ELF-1 (cell line): ENCODE results near the gene ETV2.
"Not testable (repeated sequence)": the region's sequence is repeated elsewhere in the genome, so short reads cannot be mapped to it uniquely, and the experiment has no call there.

ENCODE experiments used
- DNase-seq: peaks from one replicate; pipeline ENCODE4 v3.0.0-alpha.2; 2016; ENCODE audit warnings: low read depth, low spot score

ETV2 gene

GRCh38 chr19:35657904-35658700 lies 16.6 kb downstream of the ETV2 start:
- no peak for DNase-seq

DNA sequence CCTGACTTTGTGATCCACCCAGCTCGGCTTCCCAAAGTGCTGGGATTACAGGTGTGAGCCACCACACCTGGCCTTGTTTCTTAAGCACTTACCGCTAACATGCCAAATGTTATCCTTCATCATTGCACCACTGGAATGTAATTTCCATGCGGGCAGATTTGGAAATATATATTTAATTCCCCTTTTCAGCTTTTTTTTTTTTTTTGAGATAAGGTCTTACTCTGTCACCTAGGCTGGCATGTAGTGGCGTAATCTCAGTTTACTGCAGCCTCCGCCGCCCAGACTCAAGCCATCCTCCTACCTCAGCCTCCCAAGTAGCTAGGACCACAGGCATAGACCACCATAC lies 20.4 kb downstream of the ETV2 start:
- DNase-seq: no peak

- DNase-seq: no peak
Measured at GRCh38 chr19:35663981-35664380, 22.4 kb downstream of the ETV2 start.

DNA sequence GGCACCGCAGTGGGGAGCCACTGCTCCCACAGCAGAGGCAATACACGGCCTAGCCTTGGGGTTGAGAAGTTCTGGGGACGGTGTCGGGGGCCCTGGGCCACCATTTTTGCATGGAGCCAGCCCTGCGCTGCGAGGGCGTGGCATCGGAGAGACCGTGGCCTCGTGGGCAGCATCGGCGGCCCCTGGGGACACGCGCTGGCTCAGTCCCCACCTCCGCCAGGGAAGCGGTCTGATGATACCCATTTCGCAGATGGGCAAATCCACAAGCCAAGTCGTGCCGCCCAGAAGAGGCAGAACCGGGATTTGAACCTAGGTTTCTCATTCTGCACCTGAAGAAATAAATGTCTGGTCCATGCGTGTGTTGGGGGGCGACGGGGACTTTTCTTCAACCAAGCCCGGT lies 23.6 kb downstream of the ETV2 start:
- DNase-seq: no peak

GRCh38 chr19:35665604-35666003 lies 24.1 kb downstream of the ETV2 start:
- no peak for DNase-seq

DNA sequence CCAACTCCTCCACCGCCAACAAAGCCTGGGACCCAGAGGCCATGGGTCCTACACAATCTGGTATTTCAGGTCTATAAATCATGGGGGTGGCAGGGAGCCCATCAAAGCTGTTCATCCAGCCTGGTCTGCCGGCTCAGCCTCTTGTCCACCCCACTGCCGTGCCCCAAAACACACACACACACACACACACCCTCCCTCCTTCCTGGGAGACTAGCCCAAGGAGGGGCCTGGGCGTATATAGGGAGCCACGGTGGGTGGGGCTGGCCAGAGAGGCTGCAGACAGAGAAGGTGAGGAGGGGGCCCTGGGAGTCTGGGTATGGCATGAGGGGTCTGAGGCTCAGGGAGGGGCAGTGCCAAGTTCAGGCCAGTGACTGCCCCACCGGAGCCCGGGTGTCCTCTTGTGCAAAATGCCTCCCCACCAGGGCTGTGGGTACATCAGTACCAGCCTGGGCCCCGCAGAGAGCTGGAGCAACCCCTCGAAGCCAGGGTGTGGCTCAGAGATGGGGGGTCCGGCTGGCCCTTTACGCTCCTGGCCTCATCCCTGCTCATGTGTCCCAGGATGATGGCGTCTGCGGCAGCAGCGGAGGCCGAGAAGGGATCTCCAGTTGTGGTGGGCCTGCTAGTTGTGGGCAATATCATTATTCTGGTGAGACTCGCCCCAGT lies 24.8 kb downstream of the ETV2 start, which contains the start of gene UPK1A:
UPK1A (plus strand) TSS at position 267 of the 663 bp plus-strand sequence; CDS start at position 563, 296 bp downstream.
- peak; percentile 16 for DNase-seq

DNA sequence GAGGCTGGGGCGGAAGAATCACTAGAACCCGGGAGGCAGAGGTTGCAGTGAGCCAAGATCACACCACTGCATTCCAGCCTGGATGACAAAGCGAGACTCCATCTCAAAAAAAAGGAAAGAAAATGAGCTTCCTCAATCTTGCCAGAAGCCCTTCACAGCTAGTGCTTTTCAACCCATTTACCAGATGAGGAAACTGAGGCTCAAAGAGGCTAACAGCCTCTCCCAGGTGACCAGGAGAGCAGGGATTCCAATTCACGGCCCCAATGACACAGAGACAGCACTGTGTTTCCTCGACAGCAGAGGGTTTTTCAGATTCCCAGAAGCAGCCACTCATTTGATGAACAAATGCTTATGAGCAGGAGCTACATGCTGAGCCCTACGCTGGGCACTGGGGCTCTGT lies 28.0 kb downstream of the ETV2 start:
- no peak for DNase-seq

DNA sequence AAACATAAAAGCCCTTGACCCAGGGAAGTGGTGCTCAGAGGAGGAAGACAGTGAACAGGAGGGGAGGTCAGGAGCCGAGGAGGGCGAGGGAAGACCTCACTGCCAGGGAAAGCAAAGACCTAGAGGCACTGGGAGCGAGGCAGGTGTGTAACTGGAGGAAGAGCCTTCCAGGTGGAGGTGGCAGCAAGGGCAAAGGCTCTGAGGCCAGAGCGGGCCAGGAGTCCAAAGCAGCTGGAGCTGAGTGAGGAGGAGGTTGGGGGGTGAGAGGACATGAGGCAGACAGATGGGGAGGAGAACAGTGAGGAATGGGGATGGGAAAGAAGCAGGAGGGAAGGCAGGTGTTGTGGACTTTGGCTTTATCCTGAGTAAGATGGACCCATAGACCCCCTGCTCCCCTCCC lies 28.4 kb downstream of the ETV2 start:
- DNase-seq: no peak

DNA sequence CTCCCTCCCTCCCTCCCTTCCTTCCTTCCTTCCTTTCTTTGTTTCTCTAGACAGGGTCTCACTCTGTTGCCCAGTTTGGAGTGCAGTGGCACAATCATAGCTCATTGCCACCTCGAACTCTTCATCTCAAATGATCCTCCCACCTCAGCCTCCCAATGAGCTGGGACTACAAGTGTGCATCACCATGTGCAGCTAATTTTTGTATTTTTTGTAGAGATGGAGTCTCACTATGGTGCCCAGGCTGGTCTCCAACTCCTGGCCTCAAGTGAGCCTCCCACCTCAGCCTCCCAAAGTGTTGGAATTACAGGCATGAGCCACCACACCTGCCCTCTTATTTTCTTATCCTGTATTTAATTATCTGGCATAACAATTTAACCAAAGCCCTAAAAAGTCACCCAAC lies 29.1 kb downstream of the ETV2 start:
- no peak for DNase-seq

DNA sequence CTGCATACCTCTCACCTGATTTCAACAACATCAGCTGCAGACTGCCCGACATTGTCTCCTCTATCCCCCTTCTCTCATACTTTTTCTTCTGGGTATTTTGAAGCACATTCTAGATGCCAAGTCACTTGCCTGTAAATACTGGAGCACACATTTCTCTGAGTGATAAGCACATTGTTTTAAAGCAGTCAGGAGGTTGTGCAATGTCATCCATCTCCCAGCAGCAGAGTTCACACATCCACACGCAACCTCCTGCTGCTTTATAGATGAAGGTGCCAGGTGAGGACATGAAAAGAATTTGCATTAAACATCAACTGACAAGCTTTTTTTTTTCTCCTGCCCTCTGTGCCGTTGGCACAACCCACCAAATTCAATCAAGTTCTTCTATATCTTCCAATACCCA lies 30.3 kb downstream of the ETV2 start:
- no peak for DNase-seq

DNA sequence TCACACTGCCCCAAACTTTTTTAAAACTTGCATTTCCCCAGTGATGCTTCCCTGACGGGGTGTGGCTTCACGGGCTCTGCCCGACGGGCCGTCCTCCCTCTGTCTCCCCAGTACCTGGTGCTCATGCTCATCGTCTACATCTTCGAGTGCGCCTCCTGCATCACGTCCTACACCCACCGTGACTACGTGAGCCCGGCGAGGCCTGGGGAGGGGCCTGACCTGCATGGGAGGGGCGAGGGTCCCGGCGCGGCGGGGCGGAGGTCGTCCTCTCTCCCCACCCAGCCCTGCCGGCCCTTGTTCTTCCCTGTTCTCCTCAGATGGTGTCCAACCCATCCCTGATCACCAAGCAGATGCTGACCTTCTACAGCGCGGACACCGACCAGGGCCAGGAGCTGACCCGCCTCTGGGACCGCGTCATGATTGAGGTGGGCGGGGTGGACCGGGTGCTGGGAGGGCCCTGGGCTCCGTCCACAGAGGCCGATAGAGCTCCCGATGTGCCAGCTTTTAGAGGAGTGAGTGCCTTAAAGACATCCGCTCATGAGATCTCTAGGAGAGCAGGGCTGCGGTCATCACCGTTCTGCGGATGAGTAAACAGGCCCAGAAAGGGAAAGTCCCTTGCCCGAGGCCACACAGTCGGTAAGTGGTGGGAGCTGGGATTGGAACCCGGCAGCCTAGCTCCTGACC lies 31.7 kb downstream of the ETV2 start:
- peak; percentile 79 for DNase-seq

GRCh38 chr19:35675589-35676140 lies 34.1 kb downstream of the ETV2 start:
- DNase-seq: no peak

DNA sequence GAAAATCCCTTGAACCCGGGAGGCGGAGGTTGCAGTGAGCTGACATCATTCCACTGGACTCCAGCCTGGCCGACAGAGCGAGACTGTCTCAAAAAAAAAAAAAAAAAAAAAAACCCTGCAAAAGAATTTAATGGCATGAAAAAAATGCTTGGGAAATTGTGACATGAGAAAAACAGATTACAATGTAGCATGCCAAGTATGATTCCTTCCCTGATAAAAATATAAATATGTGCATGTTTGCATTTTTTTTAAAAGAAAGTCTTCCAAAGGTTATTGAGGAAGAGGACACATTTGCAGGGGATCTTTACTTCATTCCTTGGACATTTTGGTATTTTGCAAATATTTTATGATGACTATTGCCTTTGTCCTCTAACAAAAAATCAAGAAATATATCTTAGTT lies 48.3 kb downstream of the ETV2 start:
- DNase-seq: no peak

DNA sequence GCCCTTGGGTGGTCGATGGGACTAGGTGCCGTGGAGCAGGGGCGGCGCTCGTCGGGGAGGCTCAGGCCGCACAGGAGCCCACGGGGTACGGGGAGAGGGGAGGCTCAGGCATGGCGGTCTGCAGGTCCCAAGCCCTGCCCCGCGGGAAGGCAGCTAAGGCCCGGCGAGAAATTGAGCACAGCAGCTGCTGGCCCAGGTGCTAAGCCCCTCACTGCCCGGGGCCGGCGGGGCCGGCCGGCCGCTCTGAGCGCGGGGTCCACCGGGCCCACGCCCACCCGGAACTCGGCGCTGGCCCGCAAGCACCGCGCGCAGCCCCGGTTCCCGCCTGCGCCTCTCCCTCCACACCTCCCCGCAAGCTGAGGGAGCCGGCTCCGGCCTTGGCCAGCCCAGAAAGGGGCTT lies 49.6 kb downstream of the ETV2 start:
- not testable (repeated sequence) for DNase-seq

- no peak for DNase-seq
Measured at GRCh38 chr19:35692010-35692409, 50.5 kb downstream of the ETV2 start.

GRCh38 chr19:35693422-35693821 lies 51.9 kb downstream of the ETV2 start:
- no peak for DNase-seq

GRCh38 chr19:35693835-35694599 lies 52.5 kb downstream of the ETV2 start:
- DNase-seq: peak; percentile 91
